ENCODE measurements around the gene KLK1.
"Not testable (repeated sequence)": the region's sequence is repeated elsewhere in the genome, so short reads cannot be mapped to it uniquely, and the experiment has no call there.

Gene KLK1

DNA sequence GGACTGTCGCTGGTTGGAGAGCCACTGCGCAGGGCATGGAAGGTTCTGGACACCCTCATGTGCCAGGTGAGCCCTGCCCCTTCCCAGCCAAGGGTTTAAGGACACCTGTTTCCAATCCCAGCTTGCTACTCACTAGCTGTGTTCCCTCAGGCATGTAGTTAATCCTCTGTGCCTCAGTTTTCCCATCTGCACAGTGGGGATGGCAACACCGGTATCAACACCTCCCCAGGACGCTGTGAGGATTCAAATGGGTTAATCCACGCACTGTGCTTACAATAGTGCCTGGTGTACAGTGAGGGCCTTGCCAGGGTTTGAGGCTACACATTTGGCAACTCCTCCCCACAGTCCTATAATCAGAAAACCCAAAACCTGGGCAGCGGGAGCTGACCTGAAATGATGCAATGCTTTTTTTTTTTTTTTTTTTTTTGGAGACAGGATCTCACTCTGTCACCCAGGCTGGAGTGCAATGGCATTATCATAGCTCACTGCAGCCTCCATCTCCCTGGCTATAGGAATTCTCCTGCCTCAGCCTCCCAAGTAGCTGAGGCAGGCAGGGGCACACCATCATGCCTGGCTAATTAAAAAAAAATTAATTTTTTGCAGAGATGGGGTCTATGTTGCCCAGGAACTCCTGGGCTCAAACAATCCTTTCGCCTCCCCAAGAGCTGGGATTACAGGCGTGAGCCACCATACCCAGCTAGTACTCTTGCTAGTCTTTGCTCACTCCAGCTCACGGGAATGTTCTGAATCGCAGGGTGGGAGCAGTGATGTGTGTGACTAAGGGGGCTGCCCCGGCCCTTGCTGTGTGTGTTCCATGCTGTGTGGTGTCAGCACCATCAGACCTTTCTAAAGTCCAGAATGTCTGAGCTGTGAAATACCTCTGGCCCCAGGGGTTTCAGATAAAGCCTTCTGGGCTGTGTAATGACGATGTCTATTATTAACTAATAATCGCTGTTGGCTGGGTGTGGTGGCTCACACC lies 31.0 kb downstream of the KLK1 start:
- no peak for DNase-seq (ENCODE audit: low read depth)

DNA sequence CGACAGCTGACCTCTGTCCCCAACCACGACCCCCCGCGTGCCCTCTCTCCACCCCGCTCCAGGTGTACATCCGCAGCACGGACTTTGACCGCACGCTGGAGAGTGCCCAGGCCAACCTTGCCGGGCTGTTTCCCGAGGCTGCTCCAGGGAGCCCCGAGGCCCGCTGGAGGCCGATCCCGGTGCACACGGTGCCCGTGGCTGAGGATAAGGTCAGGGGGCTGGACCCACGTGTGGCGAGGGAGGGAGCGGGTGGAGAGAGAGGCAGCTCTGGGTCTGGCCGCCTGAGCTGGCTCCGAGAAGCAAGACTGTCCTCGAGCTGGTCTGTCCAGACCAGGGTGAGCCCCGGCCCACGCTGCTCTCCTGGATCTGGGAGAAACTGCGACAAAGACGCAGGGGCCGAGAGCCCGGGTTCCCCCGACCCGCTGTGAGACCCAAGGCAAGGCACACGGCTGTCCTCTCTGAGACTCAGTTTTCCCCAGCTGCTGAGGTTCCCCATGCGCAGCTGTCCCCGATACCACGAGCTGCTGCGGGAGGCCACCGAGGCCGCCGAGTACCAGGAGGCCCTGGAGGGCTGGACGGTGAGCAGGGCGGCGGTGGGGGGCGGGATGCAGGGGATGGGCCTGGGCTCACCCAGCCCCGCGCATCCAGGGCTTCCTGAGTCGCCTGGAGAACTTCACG lies 31.9 kb downstream of the KLK1 start:
- DNase-seq (ENCODE audit: low read depth), result no peak

DNA sequence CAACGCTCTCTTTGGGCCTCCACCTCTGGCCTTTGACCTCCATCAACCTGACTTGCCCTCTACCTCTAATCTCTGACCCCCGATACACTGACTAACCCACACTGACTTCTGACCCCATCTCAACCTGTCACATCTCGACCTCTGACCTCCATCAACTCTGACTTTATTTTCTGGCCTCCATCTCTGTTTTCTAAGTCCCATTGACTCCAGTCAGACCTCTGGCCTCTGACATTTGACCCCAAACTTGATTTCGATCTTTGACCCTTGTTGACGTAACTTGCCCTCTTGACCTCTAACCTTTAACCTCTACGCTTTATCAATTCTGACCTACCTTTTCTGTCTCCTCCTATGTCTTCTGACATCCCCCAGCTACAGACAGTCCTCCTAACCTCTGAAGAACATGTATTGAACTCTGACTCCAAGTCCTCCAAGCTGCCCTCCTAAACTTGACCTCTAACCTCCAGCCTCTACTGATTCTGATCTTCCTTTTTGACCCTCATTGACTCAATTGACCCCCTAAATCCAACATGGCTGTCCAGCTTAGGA lies 32.6 kb downstream of the KLK1 start:
- DNase-seq (ENCODE audit: low read depth), result no peak

DNA sequence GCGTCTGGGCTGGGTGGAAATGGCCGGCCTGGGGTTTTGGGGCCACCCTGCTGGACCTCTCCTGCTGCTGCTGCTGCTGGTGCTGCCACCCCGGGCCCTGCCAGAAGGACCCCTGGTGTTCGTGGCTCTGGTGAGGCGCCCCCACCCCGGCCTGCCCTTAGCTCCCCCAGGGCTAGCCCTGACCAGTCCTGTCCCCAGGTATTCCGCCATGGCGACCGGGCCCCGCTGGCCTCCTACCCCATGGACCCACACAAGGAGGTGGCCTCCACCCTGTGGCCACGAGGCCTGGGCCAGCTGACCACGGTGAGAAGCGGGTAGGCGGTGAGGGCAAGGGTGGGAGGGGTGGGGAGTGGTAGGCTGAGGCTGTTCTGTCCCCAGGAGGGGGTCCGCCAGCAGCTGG lies 33.2 kb downstream of the KLK1 start, which contains the start of gene ACP4:
ACP4 (plus strand) TSS at position 20 of the 400 bp plus-strand sequence; CDS start at position 20, 0 bp downstream.
- DNase-seq (ENCODE audit: low read depth), result no peak

DNA sequence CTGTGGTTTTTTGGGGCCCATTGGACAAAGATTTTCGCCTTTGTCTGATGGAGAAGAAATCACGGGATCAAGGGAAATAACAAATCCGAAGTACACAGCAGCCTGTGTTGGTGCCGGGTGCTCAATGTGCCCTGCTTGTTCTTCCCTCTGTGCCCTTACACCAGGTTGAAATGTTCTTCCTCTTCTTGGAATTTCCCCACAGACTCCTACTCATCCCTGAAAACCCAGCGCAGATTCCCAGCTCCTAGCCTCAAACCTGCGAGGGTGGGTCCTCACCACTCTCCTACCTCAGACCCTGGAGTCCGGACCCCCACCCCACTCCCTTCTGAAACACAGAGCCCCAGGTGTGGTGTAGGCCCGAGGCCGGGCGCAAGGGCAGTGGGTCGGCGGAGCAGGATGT lies 38.3 kb downstream of the KLK1 start:
- DNase-seq (ENCODE audit: low read depth), result no peak

DNA sequence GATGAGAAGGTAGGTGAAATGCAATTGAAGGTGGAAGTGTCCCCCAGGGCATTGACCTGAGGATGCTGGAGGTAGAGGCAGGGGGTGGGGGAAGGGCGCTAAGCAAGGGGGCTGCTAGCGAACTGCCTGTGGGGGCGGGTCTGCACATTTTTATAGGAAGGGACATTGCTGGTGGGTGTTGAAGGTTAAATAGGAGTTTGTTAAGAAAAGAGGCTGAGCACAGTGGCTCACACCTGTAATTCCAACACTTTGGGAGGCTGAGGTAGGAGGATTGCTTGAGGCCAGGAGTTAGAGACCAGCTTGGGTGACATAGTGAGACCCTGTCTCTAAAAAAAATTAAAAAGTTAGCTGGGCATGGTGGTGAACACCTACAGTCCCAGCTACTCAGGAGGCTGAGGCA lies 38.9 kb downstream of the KLK1 start:
- no peak for DNase-seq (ENCODE audit: low read depth)

DNA sequence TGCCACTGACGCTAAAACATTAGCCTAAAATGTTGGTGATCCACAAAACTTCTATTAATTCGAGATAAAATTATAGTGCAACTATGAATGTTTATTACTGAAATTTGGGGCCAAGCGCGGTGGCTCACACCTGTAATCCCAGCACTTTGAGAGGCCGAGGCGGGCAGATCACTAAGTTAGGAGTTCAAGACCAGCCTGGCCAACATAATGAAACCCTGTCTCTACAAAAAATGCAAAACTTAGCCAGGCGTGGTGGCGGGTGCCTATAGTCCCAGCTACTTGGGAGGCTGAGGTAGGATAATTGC lies 39.8 kb downstream of the KLK1 start:
- not testable (repeated sequence) for DNase-seq (ENCODE audit: low read depth)

DNA sequence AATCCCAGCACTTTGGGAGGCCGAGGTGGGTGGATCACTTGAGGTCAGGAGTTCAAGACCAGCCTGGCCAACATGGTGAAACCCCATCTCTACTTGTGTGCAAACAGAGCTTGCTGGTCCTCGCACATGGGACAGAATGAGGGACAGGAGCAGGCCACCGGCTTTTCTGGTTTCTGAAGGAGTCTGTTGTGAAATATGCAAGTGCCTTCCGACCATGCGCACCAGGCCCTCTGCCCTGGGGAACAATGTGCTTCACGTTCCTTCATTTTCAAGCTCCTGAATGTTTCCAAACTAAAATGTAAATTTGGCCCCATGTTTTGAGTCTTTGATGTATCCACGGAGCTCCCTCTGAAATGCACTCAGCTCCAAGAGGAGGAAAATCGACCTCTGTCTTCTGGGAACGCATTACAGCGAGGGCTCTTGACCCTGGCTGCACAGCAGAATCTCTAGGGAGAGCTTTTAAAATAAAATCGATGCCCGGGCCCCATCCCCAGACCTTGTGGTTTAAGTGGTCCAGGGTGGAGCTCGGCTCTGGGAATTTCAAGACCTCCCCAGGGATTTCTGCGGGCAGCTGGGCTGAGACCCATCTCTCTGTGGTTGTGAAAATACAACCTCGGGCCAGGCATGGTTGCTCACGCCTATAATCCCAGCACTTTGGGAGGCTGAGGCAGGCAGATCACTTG lies 42.7 kb downstream of the KLK1 start:
- no peak for DNase-seq (ENCODE audit: low read depth)

DNA sequence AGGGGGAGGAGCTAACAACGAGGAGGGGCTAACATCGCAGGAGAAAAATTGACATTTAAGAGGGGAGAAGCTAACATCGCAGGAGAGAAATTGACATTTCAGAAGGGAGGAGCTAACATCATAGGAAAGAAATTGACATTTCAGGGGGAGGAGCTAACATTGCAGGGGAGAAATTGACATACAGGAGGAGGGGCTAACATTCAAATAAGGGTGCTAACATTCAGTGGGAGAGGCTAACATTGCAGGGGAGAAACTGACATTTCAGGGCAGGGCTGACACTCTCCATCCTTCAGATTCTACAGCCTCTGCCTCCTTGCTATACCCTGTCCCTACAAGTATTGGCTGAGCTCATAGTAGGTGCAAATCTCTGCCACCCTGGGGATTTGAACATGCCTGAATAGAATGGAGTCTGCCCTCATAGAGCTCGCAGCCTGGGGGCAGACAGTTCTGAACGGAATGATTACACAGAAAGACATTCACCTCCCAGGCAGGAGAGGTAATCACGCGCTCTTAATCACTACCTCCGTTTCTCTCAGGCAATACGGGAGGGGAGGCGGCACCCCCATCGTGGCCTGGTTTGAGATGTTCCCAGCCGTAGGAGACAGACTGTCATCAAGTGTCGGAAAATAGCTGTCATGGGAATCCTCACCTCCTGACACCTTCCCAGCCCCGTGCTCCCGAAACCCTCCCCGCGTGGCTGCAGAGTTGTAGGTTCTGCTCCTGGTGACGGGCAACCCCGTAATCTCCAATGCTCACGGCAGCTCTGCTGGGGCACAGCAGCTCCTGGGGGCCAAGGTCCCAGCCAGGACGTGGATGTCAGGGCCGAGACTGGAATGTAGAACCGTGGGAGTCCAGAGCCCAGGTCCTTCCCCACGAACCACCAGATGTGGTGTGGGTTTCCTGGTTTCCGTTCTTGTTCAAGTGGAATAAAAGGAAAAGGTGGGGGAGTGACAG lies 43.8 kb downstream of the KLK1 start:
- no peak for DNase-seq (ENCODE audit: low read depth)

DNA sequence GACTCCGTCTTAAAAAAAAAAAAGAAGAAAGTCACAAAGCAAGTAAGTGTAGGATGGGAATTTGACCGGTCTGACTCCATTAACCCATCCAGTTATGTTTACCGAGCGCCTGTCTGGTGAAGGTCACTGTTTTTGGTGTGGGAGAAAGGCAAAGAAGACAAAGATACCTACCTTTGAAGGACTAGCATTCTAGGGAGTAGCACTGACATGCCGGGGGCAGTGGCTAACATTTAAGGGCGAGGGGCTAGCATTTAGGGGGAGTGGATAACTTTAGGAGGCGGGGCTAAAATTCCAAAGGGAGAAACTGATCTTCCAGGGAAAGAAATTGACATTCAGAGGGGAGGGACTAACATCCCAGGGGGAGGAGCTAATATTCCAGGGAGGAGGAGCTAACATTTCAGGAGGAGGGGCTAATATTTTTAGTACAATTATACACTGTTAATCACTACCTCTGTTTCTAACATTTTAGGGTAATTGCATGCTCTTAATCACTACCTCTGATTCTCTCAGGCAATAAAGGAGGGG lies 44.6 kb downstream of the KLK1 start:
- DNase-seq (ENCODE audit: low read depth), result no peak

DNA sequence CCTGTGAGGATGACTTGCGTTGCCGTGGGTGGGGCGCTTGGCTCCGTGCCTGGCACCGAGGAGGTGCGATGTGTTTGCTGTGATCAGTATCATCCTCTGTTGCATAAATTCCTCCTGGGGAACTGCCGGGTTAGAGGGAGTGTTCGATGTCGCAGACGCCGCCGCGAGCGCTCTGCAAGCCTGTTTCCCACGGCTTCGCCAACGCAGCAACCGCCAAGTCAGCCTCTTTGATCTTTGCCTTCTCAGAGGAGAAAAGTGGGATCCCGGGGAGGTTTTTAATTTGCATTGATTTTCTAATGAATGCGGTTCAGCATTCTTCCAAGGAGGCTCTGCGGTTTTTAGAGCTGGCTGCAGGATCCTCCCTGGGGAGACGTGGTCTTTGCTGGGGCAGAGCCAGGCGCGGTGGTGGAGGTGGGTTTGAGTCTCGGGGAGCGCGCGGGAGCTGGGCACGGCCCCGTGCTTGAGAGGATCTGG lies 45.7 kb downstream of the KLK1 start:
- no peak for DNase-seq (ENCODE audit: low read depth)

DNA sequence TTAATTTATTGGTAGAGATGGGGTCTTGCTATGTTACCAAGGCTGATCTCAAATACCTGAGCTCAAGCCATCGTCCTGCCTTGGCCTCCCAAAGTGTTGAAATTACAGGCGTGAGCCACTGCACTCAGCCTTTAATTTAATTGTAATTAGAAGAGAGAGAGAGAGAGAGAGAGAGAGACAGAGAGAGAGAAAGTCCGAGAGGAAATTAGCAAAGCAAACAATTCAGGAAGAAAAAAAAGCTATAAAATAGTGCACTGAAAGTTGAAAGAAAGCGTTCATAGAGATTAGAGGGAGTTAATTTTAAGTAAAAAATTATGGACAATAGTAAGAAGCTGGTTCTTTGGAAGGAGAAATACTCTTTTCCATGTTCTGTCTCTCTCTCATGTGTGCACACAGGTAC lies 46.3 kb downstream of the KLK1 start:
- no peak for DNase-seq (ENCODE audit: low read depth)

DNA sequence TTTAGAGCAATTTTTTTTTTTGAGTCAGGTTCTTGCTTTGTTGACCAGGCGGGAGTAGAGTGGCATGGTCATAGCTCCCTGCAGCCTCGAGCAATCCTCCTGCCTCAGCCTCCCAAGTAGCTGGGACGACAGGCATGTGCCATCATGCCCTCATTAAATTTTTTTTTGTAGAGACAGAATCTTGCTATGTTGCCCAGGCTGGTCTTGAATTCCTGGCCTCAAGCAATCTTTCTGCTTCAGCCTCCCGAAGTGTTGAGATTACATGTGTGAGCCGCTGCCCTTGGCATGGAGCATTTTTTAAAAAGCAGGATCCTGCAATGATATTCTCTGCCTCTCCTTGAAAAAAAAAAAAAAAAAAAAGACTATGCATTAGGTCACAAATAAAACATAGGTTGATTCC lies 47.5 kb downstream of the KLK1 start:
- no peak for DNase-seq (ENCODE audit: low read depth)

DNA sequence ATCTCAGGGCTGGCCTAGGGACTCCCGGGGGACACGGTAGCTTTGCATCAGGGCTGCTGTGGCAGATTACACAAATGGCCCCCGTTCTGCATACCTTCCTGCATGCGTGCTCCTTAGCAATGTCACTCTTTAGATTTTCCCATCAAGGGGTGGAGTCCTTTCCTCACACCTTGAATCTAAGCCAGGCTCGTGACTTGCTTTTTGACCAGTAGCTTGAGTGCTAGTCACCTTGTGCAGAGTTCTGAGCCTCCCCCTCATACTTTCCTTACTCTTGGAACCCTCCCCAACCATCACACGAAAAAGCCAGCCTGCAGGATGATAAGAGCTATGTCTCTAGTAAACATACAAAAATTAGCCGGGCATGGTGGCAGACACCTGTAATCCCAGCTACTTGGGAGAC lies 50.1 kb downstream of the KLK1 start:
- DNase-seq (ENCODE audit: low read depth), result not testable (repeated sequence)

DNA sequence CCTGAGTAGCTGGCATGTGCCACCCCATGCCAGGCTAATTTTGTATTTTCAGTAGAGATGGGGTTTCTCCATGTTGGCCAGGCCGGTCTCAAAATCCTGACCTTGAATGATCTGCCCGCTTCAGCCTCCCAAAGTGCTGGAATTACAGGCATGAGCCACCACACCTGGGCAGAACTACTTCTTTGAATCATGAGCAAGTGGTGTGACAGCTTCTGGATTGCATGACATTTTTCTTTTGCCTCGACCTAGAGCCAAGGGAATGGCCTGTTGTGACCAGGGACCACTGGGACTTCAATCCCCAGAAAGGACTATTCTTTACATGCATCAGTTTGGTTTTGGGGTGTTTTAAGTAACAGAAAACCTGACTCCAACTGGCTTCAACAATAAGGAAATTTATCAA lies 50.7 kb downstream of the KLK1 start:
- not testable (repeated sequence) for DNase-seq (ENCODE audit: low read depth)

DNA sequence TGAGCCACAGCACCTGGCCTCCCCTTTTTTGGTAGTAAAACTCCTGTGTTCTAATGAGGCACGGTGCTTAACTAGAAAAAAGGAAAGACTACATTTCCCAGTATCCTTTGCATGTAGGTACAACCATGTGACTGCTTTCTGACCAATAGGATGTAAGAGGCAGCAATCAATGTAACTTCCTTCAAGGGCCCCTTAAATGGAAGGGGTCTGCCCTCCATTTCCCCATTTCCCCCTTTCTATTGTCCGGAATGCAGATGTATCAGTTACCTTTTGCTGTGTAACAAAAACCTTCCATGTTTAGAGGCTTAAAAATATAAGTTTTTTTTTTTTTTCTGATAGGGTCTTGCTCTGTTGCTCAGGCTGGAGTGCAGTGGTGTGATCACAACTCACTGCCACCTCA lies 51.1 kb downstream of the KLK1 start:
- DNase-seq (ENCODE audit: low read depth), result no peak

DNA sequence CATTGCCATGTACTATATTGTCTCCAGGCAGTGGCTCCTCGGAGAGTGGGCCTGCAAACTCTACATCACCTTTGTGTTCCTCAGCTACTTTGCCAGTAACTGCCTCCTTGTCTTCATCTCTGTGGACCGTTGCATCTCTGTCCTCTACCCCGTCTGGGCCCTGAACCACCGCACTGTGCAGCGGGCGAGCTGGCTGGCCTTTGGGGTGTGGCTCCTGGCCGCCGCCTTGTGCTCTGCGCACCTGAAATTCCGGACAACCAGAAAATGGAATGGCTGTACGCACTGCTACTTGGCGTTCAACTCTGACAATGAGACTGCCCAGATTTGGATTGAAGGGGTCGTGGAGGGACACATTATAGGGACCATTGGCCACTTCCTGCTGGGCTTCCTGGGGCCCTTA lies 52.7 kb downstream of the KLK1 start:
- no peak for DNase-seq (ENCODE audit: low read depth)

DNA sequence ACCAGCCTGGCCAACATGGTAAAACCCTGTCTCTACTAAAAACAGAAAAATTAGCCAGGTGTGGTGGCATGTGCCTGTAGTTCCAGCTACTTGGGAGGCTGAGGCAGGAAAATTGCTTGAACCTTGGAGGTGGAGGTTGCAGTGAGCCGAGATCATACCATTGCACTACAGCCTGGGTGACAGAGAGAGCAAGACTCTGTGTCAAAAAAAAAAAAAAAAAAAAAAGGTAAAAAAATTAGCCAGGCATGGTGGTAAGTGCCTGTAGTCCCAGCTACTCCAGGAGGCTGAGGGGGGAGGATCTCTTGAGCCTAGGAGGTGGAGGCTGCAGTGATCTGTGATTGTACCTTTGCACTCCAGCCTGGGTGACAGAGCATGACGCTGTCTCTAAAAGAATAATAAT lies 53.4 kb downstream of the KLK1 start, which contains the start of gene GPR32:
GPR32 (plus strand) TSS at position 301 of the 400 bp plus-strand sequence. CDS start 137 bp downstream, outside the sequence.
- not testable (repeated sequence) for DNase-seq (ENCODE audit: low read depth)
